SH-SY5Y (cell line): ENCODE measurements around the gene OSBPL5.

ENCODE experiments used
- GATA2 ChIP-seq: IDR thresholded peaks from 2 replicates; pipeline ENCODE4 v1.6.1; 2011; ENCODE audit warnings: mild to moderate bottlenecking, low read depth, low read length
- GATA3 ChIP-seq: IDR thresholded peaks from 2 replicates; pipeline ENCODE4 v1.6.1; 2011; ENCODE audit warnings: low read depth, mild to moderate bottlenecking, low read length, moderate library complexity

The OSBPL5 gene

GRCh38 chr11:3193373-3194015 lies 28.4 kb upstream of the OSBPL5 start:
- no peak for TF ChIP-seq GATA2
- no peak for TF ChIP-seq GATA3

- TF ChIP-seq GATA2 = no peak
- no peak for TF ChIP-seq GATA3
These were observed 27.6 kb upstream of the OSBPL5 start for GRCh38 chr11:3192511-3193372.

GRCh38 chr11:3191586-3192324 lies 26.6 kb upstream of the OSBPL5 start:
- no peak for TF ChIP-seq GATA3
- TF ChIP-seq GATA2 = no peak

- TF ChIP-seq GATA2 (no peak), GATA3 (no peak)
These were observed 25.5 kb upstream of the OSBPL5 start for GRCh38 chr11:3190600-3190999.

GRCh38 chr11:3189886-3190583 lies 24.9 kb upstream of the OSBPL5 start:
- no peak for TF ChIP-seq GATA3
- no peak for TF ChIP-seq GATA2

GRCh38 chr11:3189196-3189843 lies 24.2 kb upstream of the OSBPL5 start:
- TF ChIP-seq GATA3 (no peak), GATA2 (no peak)

GRCh38 chr11:3188496-3189195 lies 23.5 kb upstream of the OSBPL5 start:
- TF ChIP-seq GATA3 (no peak), GATA2 (no peak)

GRCh38 chr11:3186166-3186953 lies 21.2 kb upstream of the OSBPL5 start:
- TF ChIP-seq GATA2 = no peak
- no peak for TF ChIP-seq GATA3

GRCh38 chr11:3184732-3185347 lies 19.7 kb upstream of the OSBPL5 start:
- TF ChIP-seq GATA2 (no peak), GATA3 (no peak)

GRCh38 chr11:3183523-3183922 lies 18.4 kb upstream of the OSBPL5 start:
- TF ChIP-seq GATA3 (no peak), GATA2 (no peak)

GRCh38 chr11:3182462-3182852 lies 17.3 kb upstream of the OSBPL5 start:
- TF ChIP-seq GATA3 = no peak
- no peak for TF ChIP-seq GATA2

GRCh38 chr11:3181725-3182461 lies 16.8 kb upstream of the OSBPL5 start:
- TF ChIP-seq GATA2 = no peak
- TF ChIP-seq GATA3 = no peak
